CD14-positive monocyte (primary cell): ENCODE results near the gene CDK5RAP2. TPM values are rescaled to one million over a fixed set of nuclear protein-coding genes. Genes with fewer than 3 reads are reported as not detected.

Experiments
- DNase-seq, 3 donors: peaks; one replicate each; pipeline ENCODE4 v3.0.0-alpha.2; 2011 to 2022
- H2AFZ ChIP-seq: 2 replicates; pipeline ENCODE4 v1.6.0; 2012; ENCODE audit warnings: mild to moderate bottlenecking, low read depth, low read length, inconsistent platforms; ENCODE audit not compliant: insufficient read depth, poor library complexity, severe bottlenecking
- H3K27ac ChIP-seq, 2 donors: 1 replicate in 1 of 2; 2 replicates in 1 of 2; pipeline ENCODE4 v1.5.1; 2012 to 2013; ENCODE audit warnings: low read length in 2 of 2, control low read depth in 1 of 2, inconsistent platforms in 1 of 2, low read depth in 1 of 2, mild to moderate bottlenecking in 1 of 2
- H3K27me3 ChIP-seq, 2 donors: one replicate each; pipeline versions ENCODE4 v1.6.0 to v1.6.1; 2011 to 2013; ENCODE audit warnings: low read length in 2 of 2; ENCODE audit not compliant: control insufficient read depth in 2 of 2, insufficient read depth in 2 of 2
- H3K36me3 ChIP-seq, 2 donors: replicated peaks in 1 of 2; 1 replicate in 1 of 2; 2 replicates in 1 of 2; pipeline versions ENCODE4 v1.5.1 to v1.6.1; 2012 to 2013; ENCODE audit warnings: low read length in 2 of 2, control low read depth in 1 of 2, inconsistent platforms in 1 of 2, mild to moderate bottlenecking in 1 of 2; ENCODE audit not compliant: insufficient read depth in 2 of 2, control insufficient read depth in 1 of 2
- H3K4me1 ChIP-seq, 2 donors: 1 replicate in 1 of 2; 2 replicates in 1 of 2; pipeline versions ENCODE4 v1.5.1 to v1.6.1; 2012 to 2013; ENCODE audit warnings: low read length in 2 of 2, control low read depth in 1 of 2, inconsistent platforms in 1 of 2, mild to moderate bottlenecking in 1 of 2, moderate library complexity in 1 of 2; ENCODE audit not compliant: insufficient read depth in 2 of 2, control insufficient read depth in 1 of 2
- H3K4me2 ChIP-seq: replicated peaks from 2 replicates; pipeline ENCODE3; 2012; ENCODE audit warnings: low read length, moderate library complexity, mild to moderate bottlenecking; ENCODE audit not compliant: poor library complexity, severe bottlenecking; ENCODE audit errors: extremely low read depth
- H3K4me3 ChIP-seq, 3 experiments: fragments of 200-600 bp in 1 of 3; sonication (generic) in 1 of 3; replicated peaks in 1 of 3; 1 replicate in 2 of 3; 2 replicates in 1 of 3; pipeline ENCODE4 v1.5.1; 2011 to 2013; ENCODE audit warnings: low read length in 3 of 3, mild to moderate bottlenecking in 3 of 3, control low read depth in 2 of 3, low read depth in 2 of 3, inconsistent platforms in 1 of 3, moderate library complexity in 1 of 3
- H3K79me2 ChIP-seq: 2 replicates; pipeline ENCODE4 v1.6.0; 2012; ENCODE audit warnings: mild to moderate bottlenecking, control low read depth, inconsistent platforms, low read length, moderate library complexity; ENCODE audit not compliant: insufficient read depth
- H3K9ac ChIP-seq: 2 replicates; pipeline ENCODE4 v1.6.0; 2017; ENCODE audit warnings: low read length, mild to moderate bottlenecking; ENCODE audit not compliant: insufficient read depth, poor library complexity, severe bottlenecking
- H3K9me3 ChIP-seq, 2 donors: replicated peaks in 1 of 2; 1 replicate in 1 of 2; 2 replicates in 1 of 2; pipeline versions ENCODE4 v1.5.1 to v1.6.1; 2012 to 2013; ENCODE audit warnings: low read length in 2 of 2, control low read depth in 1 of 2; ENCODE audit not compliant: control insufficient read depth in 1 of 2, insufficient read depth in 1 of 2
- H4K20me1 ChIP-seq: 2 replicates; pipeline ENCODE4 v1.6.0; 2012; ENCODE audit warnings: mild to moderate bottlenecking, low read length, control low read depth, moderate library complexity; ENCODE audit not compliant: insufficient read depth
- H3K27ac Mint-ChIP-seq, 7 donors: one replicate each; pipeline ENCODE4 v1.8.0; 2020; ENCODE audit warnings: mild to moderate bottlenecking in 7 of 7, mixed read lengths in 7 of 7, moderate library complexity in 6 of 7, inconsistent platforms in 2 of 7
- H3K27me3 Mint-ChIP-seq, 3 donors: one replicate each; pipeline ENCODE4 v1.8.0; 2021 to 2022; ENCODE audit warnings: low read depth in 3 of 3, mild to moderate bottlenecking in 3 of 3, mixed read lengths in 3 of 3, moderate library complexity in 3 of 3, inconsistent platforms in 1 of 3
- H3K36me3 Mint-ChIP-seq, 2 donors: one replicate each; pipeline ENCODE4 v1.8.0; 2020; ENCODE audit warnings: mixed read lengths in 2 of 2, inconsistent platforms in 1 of 2, mild to moderate bottlenecking in 1 of 2
- H3K4me1 Mint-ChIP-seq: one replicate; pipeline ENCODE4 v1.8.0; 2020; ENCODE audit warnings: mild to moderate bottlenecking, mixed read lengths
- H3K4me3 Mint-ChIP-seq, 2 donors: one replicate each; pipeline ENCODE4 v1.8.0; 2020; ENCODE audit warnings: mild to moderate bottlenecking in 2 of 2, mixed read lengths in 2 of 2, moderate library complexity in 1 of 2
- H3K9me3 Mint-ChIP-seq, 7 donors: one replicate each; pipeline ENCODE4 v1.8.0; 2020 to 2022; ENCODE audit warnings: mixed read lengths in 7 of 7, mild to moderate bottlenecking in 6 of 7, moderate library complexity in 6 of 7, inconsistent platforms in 2 of 7
- CTCF ChIP-seq: fragments of 200-600 bp; IDR thresholded peaks from one replicate; pipeline ENCODE4 v1.8.0; 2022; ENCODE audit warnings: antibody characterized with exemption, mild to moderate bottlenecking
- WGBS: methylation state at CpG from one replicate; pipeline ENCODE4 v1.1.5; 2013; ENCODE audit warnings: missing lambda C conversion rate; ENCODE audit not compliant: insufficient coverage; 5-methylcytosine and 5-hydroxymethylcytosine counted together
- intact Hi-C, 2 donors: fragments of 100-400 bp; cut with micrococcal nuclease; formaldehyde crosslinking; loops; one replicate each; pipeline versions ENCODE4 v1.15.0 to v1.15.1; 2023
- polyA plus RNA-seq, 3 donors: library from polyadenylated mRNA; depleted of rRNA in 1 of 3; unstranded in 2 of 3; stranded (reverse) in 1 of 3; fragments of 300-500 nt in 2 of 3; fragments of >200 nt in 1 of 3; fragmentation: Illumina TruSeq in 2 of 3; gene quantifications; 1 replicate in 2 of 3; 2 replicates in 1 of 3; pipeline ENCODE4 v1.2.3, GENCODE V29; 2012 to 2021

Gene CDK5RAP2
- polyA plus RNA-seq, 3 donors = 2.0 to 13.7 (median 6.1) TPM

GRCh38 chr9:120389300-120389699, 190.7 kb downstream of the CDK5RAP2 start:
- H3K4me1 Mint-ChIP-seq = no peaks in the 10 kb centered on the region
- H3K27ac Mint-ChIP-seq = peak overlapping the region in 2 of 7 donors; percentile 27 to 50
- no peaks in the 10 kb centered on the region for H3K4me1 ChIP-seq

GRCh38 chr9:120388003-120388855, 191.7 kb downstream of the CDK5RAP2 start:
- no peak for TF ChIP-seq CTCF
- Mint-ChIP-seq H3K36me3 (peaks cover 55 to 68% of the 10 kb centered on the region in 2 donors), H3K27ac (peak overlapping the region in 2 of 7 donors; percentile 42 to 53)

More at GRCh38 chr9:120389300-120389699, 190.7 kb downstream of the CDK5RAP2 start:
- Histone ChIP-seq H2AFZ (no peak overlapping the region), H3K9ac (no peak overlapping the region), H4K20me1 (no peaks in the 10 kb centered on the region), H3K9me3 (no peaks in the 10 kb centered on the region), H3K4me2 (no peak overlapping the region), H3K27me3 (no peaks in the 10 kb centered on the region), H3K27ac (no peak overlapping the region), H3K4me3 (no peak overlapping the region), H3K36me3 (peaks cover 56 to 79% of the 10 kb centered on the region in 2 donors), H3K79me2 (no peaks in the 10 kb centered on the region)
- Mint-ChIP-seq H3K4me3 (no peak overlapping the region), H3K27me3 (peaks cover 0 to 3% (median 1%) of the 10 kb centered on the region in 3 donors), H3K9me3 (no peaks in the 10 kb centered on the region), H3K36me3 (peaks cover 65 to 76% of the 10 kb centered on the region in 2 donors)
- DNase-seq = no peak
- no peak for TF ChIP-seq CTCF
- intact Hi-C loops = no loop called here
- 100% methylated on average over 1 of the region's 4 CpGs for WGBS

More at GRCh38 chr9:120388003-120388855, 191.7 kb downstream of the CDK5RAP2 start:
- Mint-ChIP-seq H3K4me3 (no peak overlapping the region), H3K4me1 (no peaks in the 10 kb centered on the region), H3K27me3 (peaks cover 0 to 3% (median 1%) of the 10 kb centered on the region in 3 donors), H3K9me3 (peaks cover 0 to 1% (median 0%) of the 10 kb centered on the region in 7 donors)
- no peak overlapping the region for H3K4me2 ChIP-seq
- no peak overlapping the region for H2AFZ ChIP-seq
- H3K4me1 ChIP-seq = no peaks in the 10 kb centered on the region
- intact Hi-C loops = no loop called here
- no peaks in the 10 kb centered on the region for H3K27me3 ChIP-seq
- no peak overlapping the region for H3K27ac ChIP-seq
- peaks cover 46 to 68% of the 10 kb centered on the region in 2 donors for H3K36me3 ChIP-seq
- no peaks in the 10 kb centered on the region for H3K9me3 ChIP-seq
- no peak overlapping the region for H3K9ac ChIP-seq
- 96% methylated on average over 17 of the region's 24 CpGs for WGBS
- no peaks in the 10 kb centered on the region for H4K20me1 ChIP-seq
- no peak overlapping the region for H3K4me3 ChIP-seq
- no peak for DNase-seq
- H3K79me2 ChIP-seq = no peaks in the 10 kb centered on the region
